IPS-20b (cell line): ENCODE measurements around the gene CACNB2.
"Not testable (repeated sequence)": the region's sequence is repeated elsewhere in the genome, so short reads cannot be mapped to it uniquely, and the experiment has no call there.

Experiments used
- H3K27ac ChIP-seq: one replicate; pipeline ENCODE4 v1.5.1; 2013; ENCODE audit warnings: low read length
- H3K27me3 ChIP-seq: 2 replicates; pipeline ENCODE4 v1.6.1; 2013; ENCODE audit warnings: mild to moderate bottlenecking, low read length, inconsistent platforms; ENCODE audit not compliant: insufficient read depth
- H3K36me3 ChIP-seq: 2 replicates; pipeline ENCODE4 v1.6.1; 2013; ENCODE audit warnings: low read depth, mild to moderate bottlenecking, inconsistent platforms, low read length, moderate library complexity; ENCODE audit not compliant: insufficient read depth
- H3K4me1 ChIP-seq: 2 replicates; pipeline ENCODE4 v1.6.1; 2013; ENCODE audit warnings: mild to moderate bottlenecking, control low read depth, inconsistent platforms, low read length, moderate library complexity; ENCODE audit not compliant: insufficient read depth
- H3K4me3 ChIP-seq: 2 replicates; pipeline ENCODE4 v1.5.1; 2013; ENCODE audit warnings: mild to moderate bottlenecking, low read length, inconsistent platforms
- H3K9ac ChIP-seq: 2 replicates; pipeline ENCODE4 v1.6.1; 2013; ENCODE audit warnings: low read depth, mild to moderate bottlenecking, inconsistent platforms, low read length, moderate library complexity
- H3K9me3 ChIP-seq: 2 replicates; pipeline ENCODE4 v1.6.1; 2013; ENCODE audit warnings: mild to moderate bottlenecking, low read depth, low read length, inconsistent platforms; ENCODE audit not compliant: insufficient read depth

CACNB2 gene

GRCh38 chr10:18178854-18179483 lies 38.7 kb downstream of the CACNB2 start:
- Histone ChIP-seq H3K27me3 (no peaks in the 10 kb centered on the region), H3K4me3 (no peak overlapping the region), H3K9me3 (no peaks in the 10 kb centered on the region), H3K36me3 (no peaks in the 10 kb centered on the region), H3K4me1 (no peaks in the 10 kb centered on the region), H3K27ac (no peak overlapping the region), H3K9ac (no peak overlapping the region)

- H3K4me3 ChIP-seq: no peak overlapping the region
- no peaks in the 10 kb centered on the region for H3K27me3 ChIP-seq
- no peaks in the 10 kb centered on the region for H3K36me3 ChIP-seq
- H3K9ac ChIP-seq: no peak overlapping the region
- no peaks in the 10 kb centered on the region for H3K9me3 ChIP-seq
- no peaks in the 10 kb centered on the region for H3K4me1 ChIP-seq
- no peak overlapping the region for H3K27ac ChIP-seq
Measured at GRCh38 chr10:18179891-18180290, 39.7 kb downstream of the CACNB2 start.

- H3K9ac ChIP-seq, H3K27ac ChIP-seq, H3K9me3 ChIP-seq, H3K4me3 ChIP-seq, H3K27me3 ChIP-seq, H3K36me3 ChIP-seq, H3K4me1 ChIP-seq: not testable (repeated sequence)
Measured at GRCh38 chr10:18181382-18181781, 41.2 kb downstream of the CACNB2 start.

GRCh38 chr10:18185621-18186020 lies 45.4 kb downstream of the CACNB2 start:
- no peaks in the 10 kb centered on the region for H3K27me3 ChIP-seq
- no peak overlapping the region for H3K27ac ChIP-seq
- no peak overlapping the region for H3K4me3 ChIP-seq
- H3K36me3 ChIP-seq: no peaks in the 10 kb centered on the region
- H3K9me3 ChIP-seq: no peaks in the 10 kb centered on the region
- no peaks in the 10 kb centered on the region for H3K4me1 ChIP-seq
- no peak overlapping the region for H3K9ac ChIP-seq

- Histone ChIP-seq H3K4me3 (no peak overlapping the region), H3K27ac (no peak overlapping the region), H3K9ac (no peak overlapping the region), H3K36me3 (no peaks in the 10 kb centered on the region), H3K4me1 (no peaks in the 10 kb centered on the region), H3K27me3 (no peaks in the 10 kb centered on the region), H3K9me3 (no peaks in the 10 kb centered on the region)
Measured at GRCh38 chr10:18190840-18191239, 50.6 kb downstream of the CACNB2 start.

DNA sequence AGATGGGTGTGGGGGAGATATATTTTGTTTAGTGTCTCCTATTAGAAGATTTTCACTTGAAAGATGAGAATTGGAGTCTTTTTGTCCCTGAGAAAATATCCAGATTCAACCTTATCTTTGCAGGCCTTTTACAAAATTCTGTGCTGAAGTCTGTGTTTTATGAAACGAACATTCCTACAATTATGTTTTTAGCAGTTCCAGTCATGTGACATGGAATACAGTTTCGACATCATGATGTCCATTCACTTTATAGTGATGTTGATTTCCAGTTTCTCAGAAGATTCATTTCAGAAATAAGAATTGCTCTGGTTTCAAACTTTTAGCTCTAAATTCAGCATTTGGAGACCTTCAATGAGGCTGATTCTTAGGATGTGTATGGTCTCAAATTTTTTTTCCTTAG lies 54.4 kb downstream of the CACNB2 start:
- H3K9me3 ChIP-seq: no peaks in the 10 kb centered on the region
- no peaks in the 10 kb centered on the region for H3K27me3 ChIP-seq
- H3K36me3 ChIP-seq: no peaks in the 10 kb centered on the region
- no peak overlapping the region for H3K9ac ChIP-seq
- peaks cover 9% of the 10 kb centered on the region; the same call in 1 of the 2 replicates for H3K4me1 ChIP-seq
- H3K4me3 ChIP-seq: no peak overlapping the region
- H3K27ac ChIP-seq: no peak overlapping the region

DNA sequence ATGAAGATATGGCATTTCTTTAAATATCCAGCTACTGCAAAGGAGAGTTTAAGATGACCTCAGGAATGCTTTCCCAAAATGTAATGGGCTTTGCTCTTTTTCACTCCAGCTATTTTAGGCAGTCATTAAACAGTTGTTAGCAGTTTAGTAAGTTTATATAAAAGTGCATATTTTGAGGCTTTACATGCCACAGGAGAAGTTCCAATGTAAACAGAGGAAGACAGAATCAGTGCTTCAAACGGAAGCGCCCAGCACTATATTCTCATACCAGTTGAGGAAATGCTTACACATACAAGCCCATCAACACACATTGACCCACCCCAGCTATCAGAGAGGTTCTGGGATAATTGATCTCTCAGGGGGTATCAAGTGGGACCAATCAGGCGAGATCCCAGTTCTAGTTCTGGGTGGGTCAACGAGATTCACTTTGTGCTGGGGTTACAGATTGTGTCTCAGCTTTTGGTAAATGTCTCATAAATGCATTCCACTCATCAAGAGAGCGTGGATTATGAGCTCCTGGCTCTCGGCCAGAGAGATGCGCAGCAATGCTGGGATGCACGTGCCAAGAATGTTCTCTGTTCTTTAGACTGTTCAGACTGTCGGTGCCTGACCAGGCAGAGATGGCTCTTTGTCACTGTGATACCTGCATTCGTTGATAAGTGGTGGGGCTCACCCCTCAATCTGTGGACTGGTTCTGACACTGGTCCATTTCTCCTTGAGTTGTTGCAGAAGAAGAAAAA lies 55.0 kb downstream of the CACNB2 start:
- H3K36me3 ChIP-seq: no peaks in the 10 kb centered on the region
- H3K4me1 ChIP-seq: peaks cover 9% of the 10 kb centered on the region; the same call in 1 of the 2 replicates
- H3K27ac ChIP-seq: no peak overlapping the region
- no peaks in the 10 kb centered on the region for H3K27me3 ChIP-seq
- H3K9me3 ChIP-seq: no peaks in the 10 kb centered on the region
- H3K9ac ChIP-seq: no peak overlapping the region
- H3K4me3 ChIP-seq: no peak overlapping the region

DNA sequence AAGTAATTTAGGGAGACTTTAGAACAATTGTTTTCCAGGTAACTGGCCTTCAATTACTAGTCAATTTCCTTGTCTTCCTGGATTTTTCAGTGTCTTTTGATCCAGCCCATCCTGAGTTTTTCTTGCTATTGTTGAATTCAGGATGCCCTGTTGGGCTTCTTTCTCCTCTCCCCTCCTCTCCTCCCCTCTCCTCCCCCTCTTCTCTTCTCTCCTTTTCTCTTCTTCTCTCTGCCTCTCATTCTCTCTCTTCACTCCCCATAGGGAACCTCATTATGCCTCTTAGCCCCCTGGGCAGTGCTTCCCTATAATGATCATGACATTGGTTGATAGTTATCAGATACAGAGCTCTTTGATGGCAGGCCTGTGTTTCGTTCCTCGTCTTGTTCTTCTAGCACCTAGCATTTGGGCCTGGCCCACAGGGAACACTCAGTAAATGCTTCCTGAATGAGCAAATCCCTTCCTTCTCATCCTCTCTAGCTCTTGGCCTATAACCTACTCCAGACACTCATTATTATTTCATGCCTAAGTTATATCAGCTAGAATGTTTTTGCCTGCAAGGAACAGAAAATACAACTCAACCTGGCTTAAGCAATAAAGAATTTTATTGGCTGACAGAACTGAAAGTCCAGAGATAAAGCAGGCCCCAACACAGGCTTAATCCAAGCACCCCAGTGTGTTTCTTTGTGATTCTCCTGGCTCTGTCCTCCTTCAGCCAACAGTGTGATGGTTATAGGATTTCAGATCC lies 56.8 kb downstream of the CACNB2 start:
- Histone ChIP-seq H3K4me1 (peaks cover 9% of the 10 kb centered on the region; the same call in 1 of the 2 replicates), H3K27ac (no peak overlapping the region), H3K4me3 (peak overlapping the region; percentile 37; the same call in 1 of the 2 replicates), H3K36me3 (no peaks in the 10 kb centered on the region), H3K9ac (0 out of 2 replicates have a peak overlapping the region, but pooled peaks have one; percentile 14), H3K9me3 (no peaks in the 10 kb centered on the region), H3K27me3 (no peaks in the 10 kb centered on the region)

DNA sequence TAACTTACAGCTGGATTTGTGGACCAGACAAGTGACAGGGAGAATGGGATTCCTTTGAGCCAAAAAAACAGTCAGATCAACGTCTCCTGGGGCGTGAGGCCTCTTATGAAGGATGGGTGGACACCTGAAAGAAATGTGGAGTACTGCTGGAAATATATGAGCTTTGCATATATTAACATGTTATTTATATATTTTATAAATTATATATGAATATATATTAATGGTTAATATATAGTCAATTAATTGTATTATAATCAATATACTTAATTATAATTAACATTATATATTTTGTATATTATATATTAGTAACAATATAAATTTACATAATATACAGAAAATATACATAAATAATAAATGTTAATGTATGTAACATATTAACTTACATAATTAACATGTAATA lies 57.5 kb downstream of the CACNB2 start:
- Histone ChIP-seq H3K4me1 (peaks cover 9% of the 10 kb centered on the region; the same call in 1 of the 2 replicates), H3K36me3 (no peaks in the 10 kb centered on the region), H3K27ac (no peak overlapping the region), H3K4me3 (peak overlapping the region; percentile 37; the same call in 1 of the 2 replicates), H3K27me3 (no peaks in the 10 kb centered on the region), H3K9me3 (no peaks in the 10 kb centered on the region), H3K9ac (no peak overlapping the region)

DNA sequence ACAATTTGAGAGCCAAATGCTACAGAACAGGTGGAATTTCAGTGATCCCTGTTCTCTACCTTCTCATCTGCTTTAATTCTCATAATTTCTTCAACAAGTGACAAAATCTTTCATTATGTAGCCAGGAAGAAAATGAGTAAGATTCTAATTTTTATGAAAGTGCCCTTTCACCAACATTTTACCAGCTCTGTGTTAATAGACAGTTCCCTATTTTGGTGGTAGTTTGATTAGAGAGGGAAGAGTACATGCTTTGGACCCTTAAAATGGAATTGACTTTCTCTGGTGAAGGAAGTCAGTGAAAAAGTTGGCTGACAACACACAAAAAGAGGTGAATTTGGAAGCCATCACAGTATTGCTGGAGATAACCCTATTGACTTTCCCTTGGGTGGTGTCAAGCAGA lies 61.7 kb downstream of the CACNB2 start:
- H3K4me1 ChIP-seq: peaks cover 6% of the 10 kb centered on the region; the same call in 1 of the 2 replicates
- H3K27ac ChIP-seq: no peak overlapping the region
- no peaks in the 10 kb centered on the region for H3K36me3 ChIP-seq
- H3K9me3 ChIP-seq: no peaks in the 10 kb centered on the region
- H3K27me3 ChIP-seq: no peaks in the 10 kb centered on the region
- H3K4me3 ChIP-seq: no peak overlapping the region
- H3K9ac ChIP-seq: no peak overlapping the region

DNA sequence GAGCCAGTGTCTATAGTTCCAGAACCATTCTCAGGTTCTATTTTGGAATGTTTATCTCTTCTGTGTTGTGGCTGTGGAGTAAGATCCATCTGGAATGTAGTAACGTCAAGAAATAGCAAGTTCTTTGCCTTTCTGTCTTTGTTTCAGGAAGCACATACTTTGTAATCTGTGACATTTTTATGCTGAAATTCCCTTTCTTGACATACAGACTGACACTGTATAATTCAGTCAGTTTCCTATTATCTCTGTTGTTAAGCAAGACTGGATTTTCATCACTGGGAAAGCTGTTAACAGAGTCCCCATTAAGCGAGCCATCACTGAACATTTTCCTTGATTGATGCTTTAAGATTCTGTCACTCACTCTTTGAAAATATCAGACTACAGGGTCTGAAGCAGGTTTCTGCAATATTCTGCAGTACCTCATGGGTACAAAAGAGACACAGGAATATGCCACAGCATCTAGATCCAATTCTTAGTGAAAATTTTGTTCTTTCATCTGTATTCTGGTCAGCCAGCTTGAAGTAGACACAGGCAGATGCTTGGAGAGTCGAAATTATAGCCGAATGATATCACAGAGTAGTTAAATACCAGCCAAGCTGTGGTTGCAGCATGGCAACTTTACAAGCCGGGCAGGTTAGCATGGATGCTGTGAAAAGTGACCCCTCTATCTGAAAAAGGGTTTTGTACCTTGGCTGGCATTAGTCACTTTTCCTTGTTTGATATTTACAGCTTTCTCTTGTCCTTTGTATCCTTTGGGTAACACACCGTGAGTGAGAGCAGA lies 62.6 kb downstream of the CACNB2 start:
- Histone ChIP-seq H3K9ac (no peak overlapping the region), H3K27ac (no peak overlapping the region), H3K9me3 (no peaks in the 10 kb centered on the region), H3K4me3 (no peak overlapping the region), H3K4me1 (no peaks in the 10 kb centered on the region), H3K27me3 (no peaks in the 10 kb centered on the region), H3K36me3 (no peaks in the 10 kb centered on the region)
